ENCODE measurements around the gene ANHX.

DNA sequence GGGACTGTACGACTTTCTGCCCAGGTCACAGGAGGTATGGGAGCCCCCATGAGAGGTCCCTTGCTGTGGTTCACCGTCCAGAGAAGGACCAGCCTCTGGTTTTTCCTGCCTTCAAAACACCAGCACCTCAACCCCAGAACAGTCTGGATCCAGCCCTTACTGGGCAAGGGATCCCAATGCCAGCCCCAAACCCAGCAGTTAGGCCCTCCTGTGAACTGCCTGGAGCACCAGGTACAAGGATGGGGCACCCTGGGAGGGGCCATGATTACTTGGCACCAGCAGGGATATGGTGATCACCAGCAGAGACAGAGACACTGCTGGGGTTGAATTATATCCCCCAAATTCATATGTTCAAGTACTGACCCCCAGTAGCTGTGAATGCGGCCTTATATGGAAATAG is 20.0 kb downstream of the ANHX start:
- TF ChIP-seq, protein P1, sequence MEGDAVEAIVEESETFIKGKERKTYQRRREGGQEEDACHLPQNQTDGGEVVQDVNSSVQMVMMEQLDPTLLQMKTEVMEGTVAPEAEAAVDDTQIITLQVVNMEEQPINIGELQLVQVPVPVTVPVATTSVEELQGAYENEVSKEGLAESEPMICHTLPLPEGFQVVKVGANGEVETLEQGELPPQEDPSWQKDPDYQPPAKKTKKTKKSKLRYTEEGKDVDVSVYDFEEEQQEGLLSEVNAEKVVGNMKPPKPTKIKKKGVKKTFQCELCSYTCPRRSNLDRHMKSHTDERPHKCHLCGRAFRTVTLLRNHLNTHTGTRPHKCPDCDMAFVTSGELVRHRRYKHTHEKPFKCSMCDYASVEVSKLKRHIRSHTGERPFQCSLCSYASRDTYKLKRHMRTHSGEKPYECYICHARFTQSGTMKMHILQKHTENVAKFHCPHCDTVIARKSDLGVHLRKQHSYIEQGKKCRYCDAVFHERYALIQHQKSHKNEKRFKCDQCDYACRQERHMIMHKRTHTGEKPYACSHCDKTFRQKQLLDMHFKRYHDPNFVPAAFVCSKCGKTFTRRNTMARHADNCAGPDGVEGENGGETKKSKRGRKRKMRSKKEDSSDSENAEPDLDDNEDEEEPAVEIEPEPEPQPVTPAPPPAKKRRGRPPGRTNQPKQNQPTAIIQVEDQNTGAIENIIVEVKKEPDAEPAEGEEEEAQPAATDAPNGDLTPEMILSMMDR (IDR thresholded peaks at IDR 0.05), result no peak
- no peak for TF ChIP-seq POLR2A (IDR thresholded peaks at IDR 0.05)
